ENCODE measurements around the gene GGT5. TPM values are rescaled to one million over a fixed set of nuclear protein-coding genes. Genes with fewer than 3 reads are reported as not detected.

The GGT5 gene
- total RNA-seq, 2 donors from 2014 or later = 24.9 to 41.2 TPM

DNA sequence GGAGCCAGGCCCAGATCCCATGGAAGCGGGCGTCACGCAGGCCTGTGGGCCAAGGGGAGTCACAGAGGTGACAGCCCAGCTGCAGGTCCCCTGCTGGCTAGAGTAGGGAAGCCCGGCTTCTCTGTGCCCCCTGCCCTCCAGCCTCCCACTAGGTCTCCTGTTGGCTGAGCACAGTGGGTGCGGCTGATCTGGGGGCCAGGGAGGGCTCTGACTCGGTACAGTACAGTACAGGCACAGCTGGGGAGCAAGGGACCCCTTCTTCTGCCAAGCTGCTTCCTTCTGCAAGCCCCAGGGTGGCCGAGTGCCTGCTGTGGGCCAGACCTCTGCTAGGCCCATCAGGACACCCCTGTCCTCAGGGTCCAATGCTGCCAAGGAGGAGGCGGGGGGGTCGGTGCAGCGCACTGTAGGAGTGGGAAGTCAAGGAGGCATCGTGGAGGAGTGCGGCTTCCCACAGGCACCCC is 53.5 kb downstream of the GGT5 start:
- ATAC-seq (no peak), DNase-seq (no peak)
- Histone ChIP-seq H3K9me3 (no peaks in the 10 kb centered on the region), H3K27me3 (no peaks in the 10 kb centered on the region), H3K36me3 (replicated peaks in 1 of 2; ENCODE audit: insufficient read depth in 1 of 2, low read depth in 2 of 2) (no peaks in the 10 kb centered on the region), H3K4me1 (peaks cover 16% of the 10 kb centered on the region), H3K4me3 (no peak overlapping the region), H3K27ac (no peak overlapping the region)
- 91 to 96% methylated on average over 5 to 12 of the region's 12 CpGs for WGBS, 2 donors
- TF ChIP-seq, protein P1, sequence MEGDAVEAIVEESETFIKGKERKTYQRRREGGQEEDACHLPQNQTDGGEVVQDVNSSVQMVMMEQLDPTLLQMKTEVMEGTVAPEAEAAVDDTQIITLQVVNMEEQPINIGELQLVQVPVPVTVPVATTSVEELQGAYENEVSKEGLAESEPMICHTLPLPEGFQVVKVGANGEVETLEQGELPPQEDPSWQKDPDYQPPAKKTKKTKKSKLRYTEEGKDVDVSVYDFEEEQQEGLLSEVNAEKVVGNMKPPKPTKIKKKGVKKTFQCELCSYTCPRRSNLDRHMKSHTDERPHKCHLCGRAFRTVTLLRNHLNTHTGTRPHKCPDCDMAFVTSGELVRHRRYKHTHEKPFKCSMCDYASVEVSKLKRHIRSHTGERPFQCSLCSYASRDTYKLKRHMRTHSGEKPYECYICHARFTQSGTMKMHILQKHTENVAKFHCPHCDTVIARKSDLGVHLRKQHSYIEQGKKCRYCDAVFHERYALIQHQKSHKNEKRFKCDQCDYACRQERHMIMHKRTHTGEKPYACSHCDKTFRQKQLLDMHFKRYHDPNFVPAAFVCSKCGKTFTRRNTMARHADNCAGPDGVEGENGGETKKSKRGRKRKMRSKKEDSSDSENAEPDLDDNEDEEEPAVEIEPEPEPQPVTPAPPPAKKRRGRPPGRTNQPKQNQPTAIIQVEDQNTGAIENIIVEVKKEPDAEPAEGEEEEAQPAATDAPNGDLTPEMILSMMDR (IDR thresholded peaks at IDR 0.05) = no peak
- no peak for TF ChIP-seq POLR2A (IDR thresholded peaks at IDR 0.05)
- intact Hi-C loops (cut with DNase I) = loop anchor here (5.0 kb wide), 1 partner anchor 41 kb away; no protein-coding TSS in a partner anchor

DNA sequence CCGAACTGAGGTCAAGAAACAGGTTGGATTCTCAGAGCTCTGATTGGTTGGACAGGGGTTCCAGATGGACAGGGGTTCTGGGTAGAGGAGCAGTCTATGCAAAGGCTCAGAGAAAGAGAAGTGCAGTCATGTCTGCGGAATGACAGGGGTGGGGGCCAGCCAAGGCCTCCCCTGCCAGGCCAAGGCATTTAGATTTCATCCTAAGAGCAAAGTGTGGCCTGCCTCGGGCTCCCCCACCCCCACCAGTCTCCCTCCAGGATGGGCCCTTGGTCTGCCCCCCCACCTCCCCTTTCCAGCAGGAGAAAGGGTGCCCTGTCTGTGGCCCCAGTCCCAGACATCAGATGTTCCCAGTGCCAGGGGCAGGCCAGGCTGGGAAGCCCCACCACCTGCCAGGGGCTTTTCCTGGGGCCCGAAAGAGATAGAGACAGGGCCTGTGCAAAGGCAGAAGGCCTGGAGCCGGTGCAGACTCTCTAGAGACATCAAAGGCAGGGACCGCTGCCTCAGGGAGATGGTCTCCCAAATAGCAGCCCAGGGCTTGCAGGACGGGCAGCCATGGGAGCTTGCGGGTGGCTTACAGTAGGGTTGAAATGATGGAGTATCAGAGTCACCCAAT is 54.2 kb downstream of the GGT5 start:
- Histone ChIP-seq H3K4me1 (peaks cover 8% of the 10 kb centered on the region), H3K27ac (no peak overlapping the region), H3K9me3 (no peaks in the 10 kb centered on the region), H3K27me3 (no peaks in the 10 kb centered on the region), H3K4me3 (no peak overlapping the region), H3K36me3 (replicated peaks in 1 of 2; ENCODE audit: insufficient read depth in 1 of 2, low read depth in 2 of 2) (no peaks in the 10 kb centered on the region)
- 85 to 95% methylated on average over 4 to 8 of the region's 8 CpGs for WGBS, 2 donors
- DNase-seq (no peak), ATAC-seq (no peak)
- TF ChIP-seq POLR2A (IDR thresholded peaks at IDR 0.05) = no peak
- TF ChIP-seq, protein P1 (IDR thresholded peaks at IDR 0.05) = no peak
- intact Hi-C loops (cut with DNase I) = loop anchor here (5.0 kb wide), 1 partner anchor 42 kb away; no protein-coding TSS in a partner anchor

DNA sequence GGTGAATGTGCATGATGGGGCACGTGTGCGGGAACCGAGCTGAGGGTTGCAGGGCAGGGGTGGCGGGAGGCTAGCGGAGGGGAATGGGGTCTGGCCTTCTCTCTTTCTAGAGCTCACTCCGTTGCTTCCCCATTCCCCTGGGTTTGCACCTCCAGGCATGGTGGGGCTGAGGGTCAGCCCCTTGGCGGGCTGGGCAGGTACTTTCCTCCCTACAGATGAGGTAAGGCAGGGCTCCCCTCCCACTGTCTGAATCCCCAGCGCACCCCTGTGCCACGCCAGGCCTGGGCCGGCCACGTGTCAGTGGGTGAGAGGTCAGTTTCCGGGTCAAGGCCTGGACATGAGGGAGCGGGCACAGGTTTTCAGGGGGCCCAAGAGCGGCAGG is 54.7 kb downstream of the GGT5 start:
- no peak for ATAC-seq
- Histone ChIP-seq H3K27ac (no peak overlapping the region), H3K36me3 (replicated peaks in 1 of 2; ENCODE audit: insufficient read depth in 1 of 2, low read depth in 2 of 2) (no peaks in the 10 kb centered on the region), H3K27me3 (no peaks in the 10 kb centered on the region), H3K4me1 (peaks cover 4% of the 10 kb centered on the region), H3K4me3 (no peak overlapping the region), H3K9me3 (no peaks in the 10 kb centered on the region)
- DNase-seq = peak in 2 of 4 donors; percentile 7 to 12
- intact Hi-C loops (cut with DNase I) = loop anchor here (5.0 kb wide), 1 partner anchor 42 kb away; no protein-coding TSS in a partner anchor
- 71% methylated on average over 10 to 13 of the region's 14 CpGs for WGBS, 2 donors
- TF ChIP-seq, protein P1 (IDR thresholded peaks at IDR 0.05) = no peak
- TF ChIP-seq POLR2A (IDR thresholded peaks at IDR 0.05) = no peak

DNA sequence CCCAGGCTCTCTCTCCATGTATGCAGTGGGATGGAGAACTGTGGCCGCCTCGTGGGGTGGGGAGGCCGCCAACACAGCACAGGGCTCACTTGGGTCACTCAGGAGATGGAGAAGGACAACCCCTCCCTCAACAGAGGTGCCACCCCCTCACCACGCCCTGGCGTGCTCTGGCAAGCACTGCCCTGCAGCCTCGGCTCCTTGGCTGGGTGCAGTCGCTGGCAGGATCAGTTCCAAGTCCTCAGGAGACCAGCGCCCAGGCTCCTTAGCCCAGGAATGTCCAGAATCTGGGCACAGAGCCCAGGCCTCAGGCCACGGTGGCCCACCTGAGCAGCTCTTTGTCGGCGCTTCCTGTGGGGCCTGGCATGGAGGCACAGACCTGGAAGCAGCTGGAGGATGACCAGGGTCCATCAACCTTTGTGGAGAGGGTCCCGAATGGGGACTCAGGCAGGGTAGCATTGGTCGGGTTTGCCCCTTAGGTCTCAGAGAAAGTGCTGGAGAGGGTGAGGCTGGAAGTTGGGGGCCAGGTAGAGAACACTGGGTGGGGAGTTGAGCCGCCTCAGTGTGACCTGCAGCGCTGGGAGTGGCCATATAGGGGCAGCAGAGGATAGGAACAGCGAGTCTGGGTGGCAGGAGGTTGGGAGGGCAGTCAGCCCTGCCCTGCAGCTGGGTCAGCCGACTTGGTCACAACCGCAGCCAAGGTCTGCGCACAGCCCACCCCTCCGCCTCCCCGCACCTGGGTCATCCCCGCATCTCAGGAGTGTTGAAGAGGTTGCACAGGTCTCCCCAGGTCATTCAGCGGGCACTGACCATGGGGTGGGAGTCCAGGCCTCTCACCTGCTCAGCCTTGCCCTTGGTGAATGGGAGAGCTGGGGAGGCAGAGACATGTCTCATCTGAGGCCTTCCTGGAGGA is 55.4 kb downstream of the GGT5 start:
- TF ChIP-seq, protein P1 (IDR thresholded peaks at IDR 0.05) = peak; percentile 85 to 99 (median 95)
- TF ChIP-seq POLR2A (IDR thresholded peaks at IDR 0.05) = no peak
- no peak overlapping the region for H3K4me3 ChIP-seq
- H3K36me3 ChIP-seq (replicated peaks in 1 of 2; ENCODE audit: insufficient read depth in 1 of 2, low read depth in 2 of 2) = no peaks in the 10 kb centered on the region
- no peaks in the 10 kb centered on the region for H3K9me3 ChIP-seq
- H3K27me3 ChIP-seq = no peaks in the 10 kb centered on the region
- ATAC-seq = peak; percentile 90
- no peak overlapping the region for H3K27ac ChIP-seq
- H3K4me1 ChIP-seq = peaks cover 4% of the 10 kb centered on the region
- WGBS, 2 donors = 5 to 37% methylated on average over 5 to 23 of the region's 23 CpGs
- intact Hi-C loops (cut with DNase I) = loop anchor here (5.0 kb wide), 2 partner anchors 43 to 58 kb away; partner anchors contain the start of gene GGT5
- DNase-seq = peak; percentile 75 to 84 (median 80)

Data from body of pancreas (tissue), 4 donors.